GM12875 (cell line): ENCODE results near the gene HTT.

Experiments used
- H3K4me3 ChIP-seq: one replicate; pipeline ENCODE4 v1.5.1; 2011; ENCODE audit warnings: low read depth, low read length, control low read depth
- TF ChIP-seq, protein P1 (sequence below): IDR thresholded peaks from 2 replicates; pipeline ENCODE4 v1.5.1; 2011; ENCODE audit warnings: low read depth, mild to moderate bottlenecking, control low read depth, inconsistent platforms, low read length, moderate library complexity, borderline replicate concordance; ENCODE audit not compliant: insufficient read depth

Gene HTT

DNA sequence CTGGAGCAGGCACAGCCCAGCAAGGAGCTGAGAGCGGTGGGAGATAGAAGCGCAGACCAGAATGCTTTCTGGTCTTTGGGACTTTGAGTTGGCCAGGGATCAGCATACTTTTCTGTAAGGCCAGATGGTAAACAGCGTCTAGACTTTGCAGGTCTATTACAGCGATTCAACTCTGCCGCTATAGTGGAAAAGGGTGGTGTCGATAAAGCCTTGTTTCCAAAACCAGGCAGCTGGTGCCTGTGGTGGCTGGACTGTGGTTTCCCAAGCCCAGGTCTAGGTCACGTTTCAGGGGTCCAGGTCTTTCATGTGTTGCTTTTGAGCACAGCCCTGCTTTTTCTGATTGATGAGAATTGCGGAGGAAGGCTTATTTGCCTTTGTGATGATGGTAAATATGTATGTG, 40.2 kb upstream of the HTT start:
- TF ChIP-seq, protein P1, sequence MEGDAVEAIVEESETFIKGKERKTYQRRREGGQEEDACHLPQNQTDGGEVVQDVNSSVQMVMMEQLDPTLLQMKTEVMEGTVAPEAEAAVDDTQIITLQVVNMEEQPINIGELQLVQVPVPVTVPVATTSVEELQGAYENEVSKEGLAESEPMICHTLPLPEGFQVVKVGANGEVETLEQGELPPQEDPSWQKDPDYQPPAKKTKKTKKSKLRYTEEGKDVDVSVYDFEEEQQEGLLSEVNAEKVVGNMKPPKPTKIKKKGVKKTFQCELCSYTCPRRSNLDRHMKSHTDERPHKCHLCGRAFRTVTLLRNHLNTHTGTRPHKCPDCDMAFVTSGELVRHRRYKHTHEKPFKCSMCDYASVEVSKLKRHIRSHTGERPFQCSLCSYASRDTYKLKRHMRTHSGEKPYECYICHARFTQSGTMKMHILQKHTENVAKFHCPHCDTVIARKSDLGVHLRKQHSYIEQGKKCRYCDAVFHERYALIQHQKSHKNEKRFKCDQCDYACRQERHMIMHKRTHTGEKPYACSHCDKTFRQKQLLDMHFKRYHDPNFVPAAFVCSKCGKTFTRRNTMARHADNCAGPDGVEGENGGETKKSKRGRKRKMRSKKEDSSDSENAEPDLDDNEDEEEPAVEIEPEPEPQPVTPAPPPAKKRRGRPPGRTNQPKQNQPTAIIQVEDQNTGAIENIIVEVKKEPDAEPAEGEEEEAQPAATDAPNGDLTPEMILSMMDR = no peak

GRCh38 chr4:3035249-3035648, 39.2 kb upstream of the HTT start:
- TF ChIP-seq, protein P1 = no peak
- H3K4me3 ChIP-seq = no peak overlapping the region

More for the DNA sequence above, 40.2 kb upstream of the HTT start:
- no peak overlapping the region for H3K4me3 ChIP-seq

- TF ChIP-seq, protein P1 = no peak
- no peak overlapping the region for H3K4me3 ChIP-seq
Observed at GRCh38 chr4:3035674-3036073, 38.8 kb upstream of the HTT start.

DNA sequence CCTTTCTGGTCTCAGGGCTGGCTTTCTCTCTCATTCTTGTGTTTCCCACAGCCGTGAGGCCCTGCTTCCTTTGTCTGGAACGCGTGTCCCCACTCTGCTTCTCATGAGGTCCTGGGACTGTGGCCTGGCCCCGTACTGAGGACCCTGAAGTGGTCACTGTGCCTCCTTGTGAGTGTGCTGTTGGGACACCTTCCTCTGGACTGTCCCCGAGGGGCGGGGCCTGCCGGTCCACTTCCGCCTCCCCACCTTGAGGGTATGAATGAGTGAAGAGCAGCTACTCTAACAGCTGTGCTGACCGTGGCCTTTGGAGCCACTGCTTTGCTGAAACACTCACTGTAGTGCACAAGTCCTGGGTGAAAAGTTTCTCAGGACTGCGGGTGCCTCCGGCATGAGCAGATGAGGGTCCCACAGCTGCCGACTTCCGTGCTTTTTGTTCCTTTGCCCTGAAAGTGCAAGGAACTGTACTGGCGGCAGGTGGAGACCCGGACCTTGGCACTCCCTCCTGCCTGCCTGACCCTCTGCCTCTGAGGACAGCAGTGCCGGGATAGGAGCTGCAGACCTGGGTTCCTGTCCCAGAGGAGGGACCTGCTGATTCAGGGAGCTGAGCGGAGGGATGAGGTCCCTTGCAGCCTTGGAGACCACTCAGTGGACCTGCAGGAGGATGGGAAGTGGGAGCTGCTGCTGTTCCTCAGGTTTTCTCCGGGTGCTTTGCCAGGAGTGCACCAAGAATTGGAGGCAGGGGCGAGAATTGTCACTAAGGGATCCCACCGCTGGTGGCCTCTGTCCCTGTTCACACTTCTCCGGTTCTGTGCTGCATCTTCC, 38.1 kb upstream of the HTT start:
- TF ChIP-seq, protein P1 = no peak
- no peak overlapping the region for H3K4me3 ChIP-seq

DNA sequence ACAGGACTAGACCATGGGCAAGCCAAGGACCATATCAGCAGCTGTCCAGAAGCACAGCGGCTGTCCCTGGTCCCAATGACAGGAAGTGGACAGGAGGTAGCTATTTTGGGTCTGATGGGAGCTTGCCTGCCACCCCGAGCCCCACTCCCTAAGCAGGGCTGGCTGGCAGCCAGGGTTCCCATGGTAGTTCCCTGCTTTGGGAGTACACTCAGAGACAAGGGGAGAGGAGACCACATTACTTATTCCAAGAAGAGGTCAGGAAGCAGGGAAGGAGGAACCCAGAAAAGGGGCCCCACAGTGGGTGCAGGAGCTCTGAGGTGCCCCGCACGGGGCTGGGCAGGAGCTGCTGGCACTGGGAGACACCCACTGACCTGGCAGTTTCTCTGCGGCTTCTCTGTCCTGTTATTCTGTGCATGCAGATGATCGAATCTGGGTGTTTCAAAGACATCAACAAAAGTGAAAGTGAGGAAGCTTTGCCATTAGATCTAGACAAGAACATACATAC, 36.5 kb upstream of the HTT start:
- TF ChIP-seq, protein P1 = no peak
- no peak overlapping the region for H3K4me3 ChIP-seq

GRCh38 chr4:3039706-3040366, 34.6 kb upstream of the HTT start:
- peak overlapping the region; percentile 17 for H3K4me3 ChIP-seq
- TF ChIP-seq, protein P1 = no peak
